Testis (tissue), 2 donors: Measurements from ENCODE around the gene CFAP299.

Experiments
- POLR2A ChIP-seq: fragments of 450-650 bp; IDR thresholded peaks from one replicate; pipeline ENCODE4 v1.6.1; 2017; ENCODE audit warnings: antibody characterized with exemption, mild to moderate bottlenecking, moderate library complexity
- TF ChIP-seq, protein P1 (sequence below), 3 experiments: fragments of 450-650 bp in 2 of 3; fragments of 200-600 bp in 1 of 3; sonication (generic) in 1 of 3; IDR thresholded peaks; one replicate each; pipeline ENCODE4 v1.5.1; 2016 to 2019; ENCODE audit warnings: antibody characterized with exemption in 3 of 3, mild to moderate bottlenecking in 2 of 3, moderate library complexity in 1 of 3

- TF ChIP-seq, protein P1, sequence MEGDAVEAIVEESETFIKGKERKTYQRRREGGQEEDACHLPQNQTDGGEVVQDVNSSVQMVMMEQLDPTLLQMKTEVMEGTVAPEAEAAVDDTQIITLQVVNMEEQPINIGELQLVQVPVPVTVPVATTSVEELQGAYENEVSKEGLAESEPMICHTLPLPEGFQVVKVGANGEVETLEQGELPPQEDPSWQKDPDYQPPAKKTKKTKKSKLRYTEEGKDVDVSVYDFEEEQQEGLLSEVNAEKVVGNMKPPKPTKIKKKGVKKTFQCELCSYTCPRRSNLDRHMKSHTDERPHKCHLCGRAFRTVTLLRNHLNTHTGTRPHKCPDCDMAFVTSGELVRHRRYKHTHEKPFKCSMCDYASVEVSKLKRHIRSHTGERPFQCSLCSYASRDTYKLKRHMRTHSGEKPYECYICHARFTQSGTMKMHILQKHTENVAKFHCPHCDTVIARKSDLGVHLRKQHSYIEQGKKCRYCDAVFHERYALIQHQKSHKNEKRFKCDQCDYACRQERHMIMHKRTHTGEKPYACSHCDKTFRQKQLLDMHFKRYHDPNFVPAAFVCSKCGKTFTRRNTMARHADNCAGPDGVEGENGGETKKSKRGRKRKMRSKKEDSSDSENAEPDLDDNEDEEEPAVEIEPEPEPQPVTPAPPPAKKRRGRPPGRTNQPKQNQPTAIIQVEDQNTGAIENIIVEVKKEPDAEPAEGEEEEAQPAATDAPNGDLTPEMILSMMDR (IDR thresholded peaks at IDR 0.05) = no peak
- no peak for TF ChIP-seq POLR2A
Measured at GRCh38 chr4:80301884-80302283, 33.6 kb upstream of the CFAP299 start.
